GDM1 (cell line): ENCODE results near the gene NOL4L.

ENCODE experiments used
- DNase-seq: peaks from one replicate; lab custom pipeline; 2025; lab: John Stamatoyannopoulos, UW

The NOL4L gene

DNA sequence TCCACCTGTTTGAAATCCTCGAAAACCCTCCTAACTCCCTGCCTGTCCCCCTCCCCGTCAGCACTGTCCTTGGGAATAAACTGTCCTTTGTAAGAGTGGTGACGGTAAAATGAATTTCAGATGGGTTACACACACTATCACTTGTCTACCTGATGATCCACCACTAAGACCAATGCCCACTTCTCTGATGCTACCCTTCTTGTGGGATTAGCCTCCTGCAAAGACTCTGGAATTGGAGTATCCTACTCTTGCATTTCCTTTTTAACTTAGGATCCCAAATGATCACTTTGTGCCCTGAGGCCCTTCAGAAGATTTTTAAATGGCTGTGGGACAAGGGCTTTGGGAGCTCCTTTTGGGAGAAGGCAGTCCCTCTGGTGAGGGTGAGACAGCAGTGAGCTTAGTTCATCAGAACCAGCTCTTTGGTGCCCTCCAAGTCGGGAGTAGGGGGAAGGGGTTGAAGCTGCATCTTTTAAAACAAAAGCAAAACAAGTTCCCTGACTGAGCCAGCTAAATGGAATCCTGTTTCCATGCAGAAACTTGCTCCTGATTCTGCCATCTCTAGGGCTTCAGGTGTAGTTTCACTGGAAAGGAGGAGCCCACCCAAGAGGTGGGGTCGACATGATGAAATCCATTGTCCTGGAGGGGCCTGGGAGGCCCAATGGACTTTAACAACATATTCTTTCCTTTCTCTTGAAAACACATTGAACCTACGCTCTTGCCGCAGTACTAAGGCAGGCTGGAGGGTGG lies 140.5 kb downstream of the NOL4L start:
- DNase-seq: no peak

DNA sequence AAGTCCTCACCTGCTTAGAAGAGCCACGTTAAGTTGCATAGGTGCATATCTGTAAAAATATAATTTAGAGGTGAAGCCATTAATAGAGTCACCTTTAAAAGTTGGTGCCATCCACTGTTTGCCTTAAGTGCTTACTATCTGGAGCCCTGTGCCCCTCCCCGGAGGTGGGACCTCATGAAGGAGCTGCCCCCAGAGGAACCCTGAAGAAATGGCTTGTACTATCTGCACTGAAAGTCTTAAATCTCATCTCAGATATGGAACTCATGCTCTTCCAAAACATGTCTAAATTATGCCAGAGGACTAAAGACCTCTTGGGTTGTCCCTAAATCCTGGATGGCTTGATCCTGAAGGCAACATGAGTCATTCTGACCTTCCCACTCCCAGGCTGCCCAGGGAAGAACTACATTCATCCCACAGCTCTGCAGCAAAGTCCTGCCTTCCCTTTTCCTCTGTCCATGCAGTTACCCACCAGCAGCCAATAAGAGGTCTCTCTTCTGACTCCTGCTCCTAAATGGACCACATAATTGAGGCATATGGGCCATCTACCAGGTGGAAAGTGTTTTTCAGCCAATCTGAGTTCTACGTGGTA lies 141.7 kb downstream of the NOL4L start:
- no peak for DNase-seq

DNA sequence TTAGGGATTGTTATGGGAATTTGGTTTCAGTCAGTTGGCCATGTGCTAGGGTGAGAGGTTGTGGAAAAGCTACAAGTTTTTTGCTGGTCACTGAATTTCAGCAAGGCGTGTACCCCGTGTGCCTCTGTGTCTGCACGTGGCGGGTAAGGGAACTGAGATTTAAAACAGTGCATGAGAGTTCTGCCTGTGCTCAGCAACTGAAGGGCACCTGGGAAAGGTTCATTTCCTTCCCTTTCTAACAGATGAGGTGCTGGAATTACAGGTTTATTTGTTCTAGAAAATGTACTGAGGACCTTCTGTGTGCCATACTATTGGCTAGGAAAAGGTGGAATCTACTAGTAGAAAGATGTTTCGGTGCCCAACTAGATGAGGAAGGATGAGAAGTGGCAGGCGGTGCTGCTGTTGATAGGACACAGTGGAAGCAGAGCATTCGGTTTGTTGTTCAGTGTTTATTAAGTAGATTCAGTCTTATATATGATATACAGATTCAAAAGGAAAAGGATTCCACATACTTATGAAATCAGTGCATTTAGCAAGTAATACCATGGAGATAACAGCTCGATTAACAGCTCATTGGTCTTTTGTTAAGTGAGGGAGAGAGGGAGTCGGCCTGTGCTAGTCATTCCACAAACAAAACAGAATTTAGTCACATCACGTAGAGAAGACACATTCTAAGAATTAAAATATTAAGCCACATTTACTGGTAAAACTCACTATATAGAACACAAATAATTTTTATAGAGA lies 142.3 kb downstream of the NOL4L start:
- no peak for DNase-seq

DNA sequence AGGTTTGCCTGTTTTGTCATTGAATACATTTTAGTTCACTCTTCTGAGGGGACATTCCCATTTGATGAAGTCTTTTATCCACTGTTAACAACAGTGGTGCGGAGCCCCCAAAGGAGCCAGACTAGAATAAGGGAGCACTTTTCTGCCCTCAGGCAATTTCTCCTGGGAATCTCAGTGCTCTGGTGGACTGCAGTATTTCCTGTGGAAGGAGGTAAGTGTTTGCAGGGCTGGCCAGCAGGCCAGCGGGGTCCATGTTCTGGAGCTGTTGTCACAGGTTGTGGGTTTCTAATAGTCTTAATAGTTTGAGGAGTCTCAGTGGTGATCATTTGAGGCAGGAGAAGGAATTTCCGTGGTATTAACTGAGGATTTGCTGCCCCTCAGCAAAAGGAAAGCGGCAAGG lies 143.5 kb downstream of the NOL4L start:
- DNase-seq: no peak

DNA sequence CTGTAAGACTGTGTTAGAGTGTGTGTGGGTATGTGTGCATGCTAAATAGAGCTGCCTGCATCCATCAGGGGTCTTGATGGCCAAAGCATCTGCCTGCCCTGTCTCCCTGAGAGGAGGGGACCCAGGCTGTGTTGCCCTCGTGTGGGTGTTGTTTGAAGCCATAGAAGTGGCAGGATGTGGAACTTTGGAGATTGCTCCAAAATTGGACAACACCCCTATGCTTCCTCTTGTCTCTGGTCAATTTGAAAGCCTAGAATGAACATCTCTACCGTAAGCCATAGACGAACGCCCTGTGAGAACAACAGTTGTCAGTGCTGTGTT lies 144.4 kb downstream of the NOL4L start:
- no peak for DNase-seq

DNA sequence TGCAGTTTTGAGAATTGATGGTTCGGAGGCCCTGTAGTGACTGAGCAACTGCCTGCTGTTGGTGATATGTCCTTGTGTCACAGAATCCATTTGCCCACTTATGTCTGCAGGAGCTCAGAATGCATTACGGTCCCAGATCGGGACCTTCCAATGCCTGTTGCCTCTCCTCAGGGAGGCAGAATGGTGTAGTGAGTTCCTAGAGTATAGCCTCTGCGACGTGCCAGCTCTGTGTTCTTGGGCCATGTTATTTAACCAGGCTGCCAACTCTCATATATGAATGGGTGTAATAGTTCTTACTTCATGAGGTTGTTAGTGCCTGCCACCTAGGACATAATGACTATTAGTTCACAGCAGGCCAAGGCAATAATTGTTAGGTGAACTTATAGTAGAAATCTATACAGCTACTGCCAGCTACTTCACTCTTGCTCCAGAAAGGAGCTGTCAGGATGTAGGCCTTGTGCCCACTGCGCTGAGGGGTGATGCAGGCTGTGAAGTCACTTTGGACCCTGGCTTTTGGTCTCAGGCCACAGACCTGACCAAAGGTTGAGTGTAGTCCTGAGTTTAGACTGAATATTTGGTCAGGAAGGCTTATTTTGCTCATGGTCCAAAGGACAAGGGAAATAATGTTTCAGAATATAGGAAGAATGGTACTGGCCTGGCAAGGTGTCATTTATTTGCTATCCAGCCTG lies 144.9 kb downstream of the NOL4L start:
- no peak for DNase-seq

DNA sequence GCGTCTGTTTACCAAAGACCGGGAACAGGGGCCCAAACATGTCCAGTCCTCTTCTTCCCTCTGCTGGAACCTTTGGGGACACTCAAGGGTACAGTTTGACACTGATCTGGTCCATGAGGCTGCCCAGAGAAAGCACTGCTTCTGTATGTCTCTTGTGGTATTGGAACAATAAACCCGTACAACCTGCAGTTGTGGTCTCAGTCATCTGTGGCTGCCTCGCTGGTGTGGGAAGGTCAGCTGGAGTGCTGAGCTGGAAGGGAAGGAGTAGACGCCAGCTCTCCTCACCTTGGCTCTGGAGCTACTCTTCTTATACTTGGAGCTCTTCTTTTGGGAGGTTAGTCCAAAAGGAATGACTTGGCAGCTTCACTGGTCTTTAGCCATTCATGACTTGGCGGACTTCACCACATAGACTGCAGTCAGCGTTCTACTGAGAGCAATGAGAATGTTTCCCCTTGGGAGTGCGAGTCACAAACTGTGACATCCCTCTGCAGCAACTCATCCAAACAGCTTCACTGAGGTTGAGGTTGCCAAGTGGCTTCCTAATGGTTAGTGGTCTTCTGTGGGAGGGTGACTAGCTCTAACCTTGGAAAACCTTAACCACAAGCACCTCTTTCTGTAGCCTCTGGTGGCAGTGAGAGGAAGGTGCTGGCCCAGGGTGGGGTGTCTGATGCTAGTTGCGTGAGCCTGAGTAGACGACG lies 145.9 kb downstream of the NOL4L start:
- DNase-seq: peak; percentile 10

DNA sequence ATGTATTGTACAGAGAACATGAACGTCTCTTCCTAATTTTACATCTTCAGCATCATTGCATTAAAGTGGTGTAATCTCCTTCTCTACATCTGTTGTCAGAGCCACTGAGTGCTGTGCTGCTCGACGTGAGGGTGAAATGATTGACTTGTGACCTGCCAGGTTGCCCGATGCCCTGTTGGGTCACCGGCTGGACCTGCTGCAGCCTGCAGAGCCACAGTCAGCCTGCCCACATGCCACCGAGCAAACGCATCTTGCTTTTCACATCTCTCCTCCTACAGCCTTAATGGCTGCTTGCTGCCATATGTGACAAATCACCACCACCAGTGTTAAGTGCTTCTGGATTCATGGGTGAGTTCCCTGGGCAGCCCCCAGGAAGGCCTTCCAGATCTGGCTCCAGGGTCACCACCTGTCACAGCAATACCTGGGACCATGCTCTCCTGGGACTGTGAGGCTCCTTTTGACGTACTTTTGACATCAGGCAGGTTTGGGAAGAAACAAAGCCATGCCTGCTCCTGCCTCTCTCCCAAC lies 146.7 kb downstream of the NOL4L start:
- no peak for DNase-seq

DNA sequence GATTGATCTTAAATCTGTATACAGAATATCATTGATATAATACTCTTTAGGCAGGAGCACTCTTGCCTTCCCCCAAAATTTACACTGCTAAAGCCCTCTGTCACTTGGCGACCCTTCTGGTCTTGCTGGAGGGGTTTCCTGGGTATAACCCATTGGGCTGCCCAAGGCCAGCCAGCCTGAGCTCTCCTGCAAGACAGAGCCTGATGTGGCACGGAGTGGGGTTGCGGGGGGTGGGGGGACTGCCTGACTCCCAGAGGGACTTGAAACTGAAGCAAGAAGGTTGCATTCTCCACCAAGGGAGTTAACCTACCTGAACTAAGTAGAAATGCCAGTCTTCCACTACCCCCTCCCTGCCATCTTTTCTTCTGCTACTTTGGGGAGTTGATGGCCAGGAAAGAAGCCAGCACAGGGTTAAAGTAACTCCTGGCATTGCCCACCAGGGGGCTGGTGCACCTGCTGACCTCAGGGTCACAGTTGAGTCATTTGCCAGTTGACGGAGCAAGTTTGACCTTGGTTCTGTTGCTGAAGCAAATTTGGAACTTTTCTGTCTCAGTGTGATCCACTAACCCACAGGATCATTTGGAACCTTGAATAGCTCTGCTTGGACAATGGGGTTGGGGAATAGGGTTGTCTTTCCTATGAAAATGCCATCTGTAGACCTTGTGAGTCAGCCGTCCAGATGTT lies 147.6 kb downstream of the NOL4L start:
- no peak for DNase-seq

DNA sequence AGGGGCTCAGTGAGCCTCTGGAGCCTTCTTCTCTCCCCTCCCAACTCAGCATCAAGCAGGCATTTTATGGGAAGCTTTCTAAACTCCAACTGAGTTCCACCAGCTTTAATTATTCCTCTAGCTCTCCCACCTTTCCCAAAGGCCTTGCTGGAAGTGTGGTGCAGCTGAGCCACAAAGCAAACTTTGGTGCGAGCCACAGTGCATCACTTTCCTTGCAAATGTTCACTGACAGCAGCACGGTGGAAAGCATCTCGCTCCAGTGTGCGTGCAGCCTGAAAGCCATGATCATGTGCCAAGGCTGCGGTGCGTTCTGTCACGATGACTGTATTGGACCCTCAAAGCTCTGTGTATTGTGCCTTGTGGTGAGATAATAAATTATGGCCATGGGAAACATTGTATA lies 148.2 kb downstream of the NOL4L start:
- no peak for DNase-seq

DNA sequence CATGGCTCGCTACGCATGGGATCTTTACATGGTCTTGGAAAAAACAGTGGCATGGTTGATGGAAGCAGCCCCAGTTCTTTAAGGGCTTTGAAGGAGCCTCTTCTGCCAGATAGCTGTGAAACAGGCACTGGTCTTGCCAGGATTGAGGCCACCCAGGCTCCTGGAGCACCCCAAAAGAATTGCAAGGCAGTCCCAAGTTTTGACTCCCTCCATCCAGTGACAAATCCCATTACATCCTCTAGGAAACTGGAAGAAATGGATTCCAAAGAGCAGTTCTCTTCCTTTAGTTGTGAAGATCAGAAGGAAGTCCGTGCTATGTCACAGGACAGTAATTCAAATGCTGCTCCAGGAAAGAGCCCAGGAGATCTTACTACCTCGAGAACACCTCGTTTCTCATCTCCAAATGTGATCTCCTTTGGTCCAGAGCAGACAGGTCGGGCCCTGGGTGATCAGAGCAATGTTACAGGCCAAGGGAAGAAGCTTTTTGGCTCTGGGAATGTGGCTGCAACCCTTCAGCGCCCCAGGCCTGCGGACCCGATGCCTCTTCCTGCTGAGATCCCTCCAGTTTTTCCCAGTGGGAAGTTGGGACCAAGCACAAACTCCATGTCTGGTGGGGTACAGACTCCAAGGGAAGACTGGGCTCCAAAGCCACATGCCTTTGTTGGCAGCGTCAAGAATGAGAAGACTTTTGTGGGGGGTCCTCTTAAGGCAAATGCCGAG lies 148.8 kb downstream of the NOL4L start:
- DNase-seq: no peak

DNA sequence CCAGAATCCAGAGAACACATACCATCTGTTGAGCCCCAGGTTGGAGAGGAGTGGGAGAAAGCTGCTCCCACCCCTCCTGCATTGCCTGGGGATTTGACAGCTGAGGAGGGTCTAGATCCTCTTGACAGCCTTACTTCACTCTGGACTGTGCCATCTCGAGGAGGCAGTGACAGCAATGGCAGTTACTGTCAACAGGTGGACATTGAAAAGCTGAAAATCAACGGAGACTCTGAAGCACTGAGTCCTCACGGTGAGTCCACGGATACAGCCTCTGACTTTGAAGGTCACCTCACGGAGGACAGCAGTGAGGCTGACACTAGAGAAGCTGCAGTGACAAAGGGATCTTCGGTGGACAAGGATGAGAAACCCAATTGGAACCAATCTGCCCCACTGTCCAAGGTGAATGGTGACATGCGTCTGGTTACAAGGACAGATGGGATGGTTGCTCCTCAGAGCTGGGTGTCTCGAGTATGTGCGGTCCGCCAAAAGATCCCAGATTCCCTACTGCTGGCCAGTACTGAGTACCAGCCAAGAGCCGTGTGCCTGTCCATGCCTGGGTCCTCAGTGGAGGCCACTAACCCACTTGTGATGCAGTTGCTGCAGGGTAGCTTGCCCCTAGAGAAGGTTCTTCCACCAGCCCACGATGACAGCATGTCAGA lies 149.6 kb downstream of the NOL4L start:
- no peak for DNase-seq

DNA sequence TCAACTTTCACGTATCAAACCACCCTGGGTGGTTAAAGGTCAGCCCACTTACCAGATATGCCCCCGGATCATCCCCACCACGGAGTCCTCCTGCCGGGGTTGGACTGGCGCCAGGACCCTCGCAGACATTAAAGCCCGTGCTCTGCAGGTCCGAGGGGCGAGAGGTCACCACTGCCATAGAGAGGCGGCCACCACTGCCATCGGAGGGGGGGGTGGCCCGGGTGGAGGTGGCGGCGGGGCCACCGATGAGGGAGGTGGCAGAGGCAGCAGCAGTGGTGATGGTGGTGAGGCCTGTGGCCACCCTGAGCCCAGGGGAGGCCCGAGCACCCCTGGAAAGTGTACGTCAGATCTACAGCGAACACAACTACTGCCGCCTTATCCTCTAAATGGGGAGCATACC lies 150.7 kb downstream of the NOL4L start:
- DNase-seq: no peak

DNA sequence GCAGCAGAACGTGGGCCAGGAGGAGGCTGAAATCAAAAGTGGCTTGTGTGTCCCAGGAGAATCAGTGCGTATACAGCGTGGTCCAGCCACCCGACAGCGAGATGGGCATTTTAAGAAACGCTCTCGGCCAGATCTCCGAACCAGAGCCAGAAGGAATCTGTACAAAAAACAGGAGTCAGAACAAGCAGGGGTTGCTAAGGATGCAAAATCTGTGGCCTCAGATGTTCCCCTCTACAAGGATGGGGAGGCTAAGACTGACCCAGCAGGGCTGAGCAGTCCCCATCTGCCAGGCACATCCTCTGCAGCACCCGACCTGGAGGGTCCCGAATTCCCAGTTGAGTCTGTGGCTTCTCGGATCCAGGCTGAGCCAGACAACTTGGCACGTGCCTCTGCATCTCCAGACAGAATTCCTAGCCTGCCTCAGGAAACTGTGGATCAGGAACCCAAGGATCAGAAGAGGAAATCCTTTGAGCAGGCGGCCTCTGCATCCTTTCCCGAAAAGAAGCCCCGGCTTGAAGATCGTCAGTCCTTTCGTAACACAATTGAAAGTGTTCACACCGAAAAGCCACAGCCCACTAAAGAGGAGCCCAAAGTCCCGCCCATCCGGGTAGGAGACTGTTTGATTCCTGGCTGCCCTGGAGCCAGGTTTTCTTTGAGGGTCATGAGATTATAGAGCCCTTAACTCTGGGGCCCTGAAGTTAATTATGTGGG lies 151.7 kb downstream of the NOL4L start:
- no peak for DNase-seq

DNA sequence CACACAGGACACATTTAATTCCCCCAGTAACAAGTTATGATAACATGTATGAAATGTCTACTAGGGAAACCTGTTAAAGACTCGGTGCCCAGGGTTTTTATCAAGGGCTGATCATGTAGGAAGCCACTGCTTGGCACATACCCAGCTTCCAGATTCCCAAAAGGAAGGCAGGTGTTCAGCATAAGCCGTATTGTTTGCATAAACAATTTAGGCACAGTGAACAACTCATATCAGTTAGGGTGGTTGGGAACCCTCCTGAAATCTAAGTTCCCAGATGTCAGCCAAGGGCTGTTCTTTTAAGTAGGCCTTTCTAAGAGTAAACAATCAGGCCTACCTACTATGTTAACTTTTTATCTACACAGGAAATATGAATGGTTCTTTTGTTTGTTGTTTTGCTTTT lies 152.9 kb downstream of the NOL4L start:
- DNase-seq: no peak

DNA sequence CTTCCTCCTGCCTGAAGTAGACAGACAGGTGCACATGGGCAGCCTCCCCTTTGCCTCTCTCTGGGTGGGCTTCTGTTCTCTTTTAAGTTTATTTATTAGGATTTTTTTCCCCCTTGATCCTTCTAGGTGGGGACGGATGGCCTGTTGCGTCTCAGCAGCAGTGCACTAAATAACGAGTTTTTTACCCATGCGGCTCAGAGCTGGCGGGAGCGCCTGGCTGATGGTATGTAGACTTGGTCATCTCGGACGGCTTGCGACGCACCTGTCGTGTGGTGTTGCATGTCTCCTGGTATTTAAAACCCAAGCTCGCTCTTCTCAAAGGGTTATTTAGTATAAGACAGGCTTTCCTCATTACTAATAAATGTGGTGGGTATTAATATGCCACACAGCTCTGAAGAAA lies 153.7 kb downstream of the NOL4L start:
- no peak for DNase-seq

DNA sequence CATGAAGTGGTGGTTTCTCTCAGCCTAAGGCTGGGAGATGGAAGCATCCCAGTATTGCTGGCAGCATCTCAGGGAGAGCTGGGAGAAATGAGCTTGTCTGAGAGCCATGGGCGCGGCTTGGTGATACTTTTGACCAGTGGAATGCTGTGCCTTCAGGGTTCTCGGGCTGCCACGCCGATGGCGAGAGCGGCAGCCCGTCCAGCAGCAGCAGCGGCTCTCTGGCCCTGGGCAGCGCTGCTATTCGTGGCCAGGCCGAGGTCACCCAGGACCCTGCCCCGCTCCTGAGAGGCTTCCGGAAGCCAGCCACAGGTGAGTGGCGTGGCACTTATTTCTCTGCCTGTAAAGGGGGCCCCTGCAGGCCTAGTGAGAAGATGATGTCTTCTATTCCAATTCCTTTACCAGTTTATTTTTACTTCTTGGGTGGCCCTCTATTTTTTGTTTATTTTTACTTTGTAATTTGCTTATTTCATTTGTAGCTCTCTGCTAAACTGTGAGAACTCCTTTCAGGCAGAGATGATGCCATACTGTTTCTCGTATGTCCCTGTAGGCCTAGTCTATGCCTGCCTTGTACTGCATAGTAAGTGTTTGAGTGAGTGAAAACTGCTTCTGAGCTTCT lies 155.3 kb downstream of the NOL4L start:
- no peak for DNase-seq

DNA sequence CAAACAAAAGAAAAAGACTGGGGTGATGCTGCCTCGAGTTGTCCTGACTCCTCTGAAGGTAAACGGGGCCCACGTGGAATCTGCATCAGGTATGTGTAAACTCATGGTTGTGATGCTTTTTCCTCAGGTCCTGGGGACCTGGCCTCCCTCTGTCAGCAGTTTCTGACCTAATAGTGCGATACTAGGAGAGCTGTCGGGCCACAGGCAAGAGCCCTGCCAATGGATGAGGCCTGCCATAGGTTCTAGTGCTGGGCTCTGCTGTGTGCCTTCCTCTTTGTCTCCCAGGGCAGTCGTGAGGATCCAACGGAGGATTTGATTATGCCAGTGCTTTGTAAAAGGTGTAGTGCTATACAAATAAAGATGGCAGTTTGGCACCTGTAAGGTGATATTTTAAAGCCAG lies 155.8 kb downstream of the NOL4L start:
- DNase-seq: no peak

DNA sequence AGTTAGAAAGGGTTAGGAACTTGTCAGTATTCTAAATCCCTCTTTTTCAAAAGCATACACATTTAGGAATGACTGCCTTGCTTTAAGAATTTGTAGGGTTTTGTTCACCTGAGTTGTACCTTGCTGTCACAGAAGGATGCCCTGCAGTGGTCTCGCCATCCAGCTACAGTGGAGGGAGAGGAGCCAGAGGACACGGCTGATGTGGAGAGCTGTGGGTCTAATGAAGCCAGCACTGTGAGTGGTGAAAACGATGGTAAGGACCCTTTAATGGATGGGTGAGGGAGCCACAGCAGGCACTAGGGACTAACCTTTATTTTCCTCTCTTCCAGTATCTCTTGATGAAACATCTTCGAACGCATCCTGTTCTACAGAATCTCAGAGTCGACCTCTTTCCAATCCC lies 157.1 kb downstream of the NOL4L start:
- no peak for DNase-seq
